MM.1S (cell line): Measurements from ENCODE around the gene OGG1.

Experiments used
- EZH2 ChIP-seq: fragments of 300-600 bp; sonication (generic); optimal IDR thresholded peaks from 2 replicates; pipeline ENCODE3; 2017; ENCODE audit warnings: low read depth, mild to moderate bottlenecking, antibody characterized with exemption, low read length, mixed read lengths
- EZH2phosphoT487 ChIP-seq: fragments of 300-600 bp; sonication (generic); IDR thresholded peaks from 2 replicates; pipeline ENCODE4 v1.6.1; 2018; ENCODE audit warnings: antibody characterized with exemption, low read length
- TF ChIP-seq, protein P1 (sequence below): fragments of 300-600 bp; sonication (generic); IDR thresholded peaks from 2 replicates; pipeline ENCODE4 v1.5.1; 2016; ENCODE audit warnings: antibody characterized with exemption, low read length, mixed read lengths

DNA sequence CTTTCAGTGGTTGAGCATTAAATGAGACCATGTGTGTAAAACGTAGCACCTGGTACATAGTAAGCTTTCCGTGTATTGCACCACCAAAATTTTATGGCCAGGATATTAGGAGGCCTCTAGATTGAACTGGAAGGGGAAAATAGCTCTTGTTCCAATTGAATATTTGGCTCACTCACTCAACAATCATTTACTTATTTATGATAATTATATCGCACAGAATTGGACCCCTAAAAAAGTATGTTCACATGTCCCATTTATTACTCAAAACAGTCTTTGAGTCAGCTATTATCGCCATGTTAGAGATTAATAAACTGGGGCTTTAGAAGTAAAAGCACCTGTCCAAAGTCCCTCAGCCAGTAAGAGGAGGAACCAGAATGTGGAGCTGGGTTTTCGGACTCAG lies 55.2 kb downstream of the OGG1 start:
- TF ChIP-seq, protein P1, sequence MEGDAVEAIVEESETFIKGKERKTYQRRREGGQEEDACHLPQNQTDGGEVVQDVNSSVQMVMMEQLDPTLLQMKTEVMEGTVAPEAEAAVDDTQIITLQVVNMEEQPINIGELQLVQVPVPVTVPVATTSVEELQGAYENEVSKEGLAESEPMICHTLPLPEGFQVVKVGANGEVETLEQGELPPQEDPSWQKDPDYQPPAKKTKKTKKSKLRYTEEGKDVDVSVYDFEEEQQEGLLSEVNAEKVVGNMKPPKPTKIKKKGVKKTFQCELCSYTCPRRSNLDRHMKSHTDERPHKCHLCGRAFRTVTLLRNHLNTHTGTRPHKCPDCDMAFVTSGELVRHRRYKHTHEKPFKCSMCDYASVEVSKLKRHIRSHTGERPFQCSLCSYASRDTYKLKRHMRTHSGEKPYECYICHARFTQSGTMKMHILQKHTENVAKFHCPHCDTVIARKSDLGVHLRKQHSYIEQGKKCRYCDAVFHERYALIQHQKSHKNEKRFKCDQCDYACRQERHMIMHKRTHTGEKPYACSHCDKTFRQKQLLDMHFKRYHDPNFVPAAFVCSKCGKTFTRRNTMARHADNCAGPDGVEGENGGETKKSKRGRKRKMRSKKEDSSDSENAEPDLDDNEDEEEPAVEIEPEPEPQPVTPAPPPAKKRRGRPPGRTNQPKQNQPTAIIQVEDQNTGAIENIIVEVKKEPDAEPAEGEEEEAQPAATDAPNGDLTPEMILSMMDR = no peak
- TF ChIP-seq EZH2 = no peak
- TF ChIP-seq EZH2phosphoT487 = no peak
